Measurements from ENCODE around the gene OFD1.

OFD1 gene

DNA sequence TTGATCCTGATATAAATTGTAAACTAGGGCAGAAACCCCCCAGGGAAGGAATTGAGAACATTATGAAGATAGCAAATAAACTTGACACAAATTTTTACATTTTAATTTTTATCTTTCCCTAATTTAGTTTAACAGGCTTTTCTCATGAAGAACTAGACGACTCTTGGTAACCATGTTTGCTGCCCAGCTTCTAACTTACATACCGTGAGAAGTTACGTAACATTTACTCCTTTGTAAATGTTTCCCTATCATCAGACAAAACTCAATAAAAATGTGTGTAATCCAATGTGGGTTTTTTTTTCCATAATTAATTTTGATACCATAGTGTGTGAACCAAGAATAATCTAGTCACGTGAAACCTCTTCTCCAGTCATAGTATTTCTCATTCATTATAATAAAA, 34.4 kb downstream of the OFD1 start:
- H3K4me3 ChIP-seq (ENCODE audit: low read depth, low read length), result no peak overlapping the region
- in situ Hi-C loops (cut with HindIII; ENCODE audit: low sequenced_read_pairs), result no loop called here
- no peak for DNase-seq (ENCODE audit: low read depth, low spot score)
- TF ChIP-seq, protein P1, sequence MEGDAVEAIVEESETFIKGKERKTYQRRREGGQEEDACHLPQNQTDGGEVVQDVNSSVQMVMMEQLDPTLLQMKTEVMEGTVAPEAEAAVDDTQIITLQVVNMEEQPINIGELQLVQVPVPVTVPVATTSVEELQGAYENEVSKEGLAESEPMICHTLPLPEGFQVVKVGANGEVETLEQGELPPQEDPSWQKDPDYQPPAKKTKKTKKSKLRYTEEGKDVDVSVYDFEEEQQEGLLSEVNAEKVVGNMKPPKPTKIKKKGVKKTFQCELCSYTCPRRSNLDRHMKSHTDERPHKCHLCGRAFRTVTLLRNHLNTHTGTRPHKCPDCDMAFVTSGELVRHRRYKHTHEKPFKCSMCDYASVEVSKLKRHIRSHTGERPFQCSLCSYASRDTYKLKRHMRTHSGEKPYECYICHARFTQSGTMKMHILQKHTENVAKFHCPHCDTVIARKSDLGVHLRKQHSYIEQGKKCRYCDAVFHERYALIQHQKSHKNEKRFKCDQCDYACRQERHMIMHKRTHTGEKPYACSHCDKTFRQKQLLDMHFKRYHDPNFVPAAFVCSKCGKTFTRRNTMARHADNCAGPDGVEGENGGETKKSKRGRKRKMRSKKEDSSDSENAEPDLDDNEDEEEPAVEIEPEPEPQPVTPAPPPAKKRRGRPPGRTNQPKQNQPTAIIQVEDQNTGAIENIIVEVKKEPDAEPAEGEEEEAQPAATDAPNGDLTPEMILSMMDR (IDR thresholded peaks at IDR 0.05; ENCODE audit: low read depth, low read length), result no peak

DNA sequence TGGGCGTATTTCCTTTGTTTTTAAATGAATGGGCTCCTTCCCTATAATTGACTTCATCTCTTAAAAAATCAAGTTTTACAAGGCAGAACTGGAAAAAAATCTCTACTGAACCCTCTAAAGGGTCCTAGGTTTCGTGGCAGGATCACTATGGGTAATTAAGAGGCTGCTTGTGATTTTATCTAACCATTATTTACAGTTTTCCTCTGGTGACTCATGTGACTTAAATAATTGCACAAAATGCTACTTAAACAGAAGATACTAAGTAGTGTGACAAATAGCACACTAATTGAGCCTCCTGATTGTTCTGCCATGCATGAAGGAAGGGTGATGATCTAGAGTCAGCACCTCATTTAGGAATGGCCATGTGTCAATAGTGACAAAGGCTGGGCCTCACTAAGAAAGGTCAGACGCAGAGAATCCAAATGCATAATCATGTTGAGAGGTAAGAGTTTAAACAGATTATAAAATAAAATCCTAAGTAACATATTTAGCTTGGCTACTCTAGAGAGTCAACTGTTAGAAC, 35.5 kb downstream of the OFD1 start:
- in situ Hi-C loops (cut with HindIII; ENCODE audit: low sequenced_read_pairs), result no loop called here
- DNase-seq (ENCODE audit: low read depth, low spot score), result no peak
- H3K4me3 ChIP-seq (ENCODE audit: low read depth, low read length), result no peak overlapping the region
- TF ChIP-seq, protein P1 (IDR thresholded peaks at IDR 0.05; ENCODE audit: low read depth, low read length), result no peak

DNA sequence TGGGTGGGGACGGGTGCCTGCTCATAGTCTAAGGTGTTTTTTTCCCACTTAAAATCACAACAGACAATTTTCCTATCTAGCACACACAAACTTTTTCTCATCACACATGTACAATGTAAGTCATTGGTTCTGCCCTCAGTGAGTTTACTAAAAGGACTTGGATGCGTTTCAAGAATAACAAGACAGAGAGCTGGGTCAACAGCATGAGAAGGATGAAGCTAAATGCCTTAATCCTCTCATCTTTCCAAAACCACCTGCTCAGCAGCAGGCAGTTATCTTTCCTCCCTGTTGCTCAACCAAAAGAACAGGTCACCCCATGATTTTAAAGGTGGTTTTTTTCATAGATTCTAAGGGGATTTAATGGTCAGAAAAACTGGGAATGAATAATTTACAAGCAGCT, 40.1 kb downstream of the OFD1 start:
- in situ Hi-C loops (cut with HindIII; ENCODE audit: low sequenced_read_pairs), result no loop called here
- peak; percentile 3 for DNase-seq (ENCODE audit: low read depth, low spot score)
- TF ChIP-seq, protein P1 (IDR thresholded peaks at IDR 0.05; ENCODE audit: low read depth, low read length), result no peak
- H3K4me3 ChIP-seq (ENCODE audit: low read depth, low read length), result no peak overlapping the region

DNA sequence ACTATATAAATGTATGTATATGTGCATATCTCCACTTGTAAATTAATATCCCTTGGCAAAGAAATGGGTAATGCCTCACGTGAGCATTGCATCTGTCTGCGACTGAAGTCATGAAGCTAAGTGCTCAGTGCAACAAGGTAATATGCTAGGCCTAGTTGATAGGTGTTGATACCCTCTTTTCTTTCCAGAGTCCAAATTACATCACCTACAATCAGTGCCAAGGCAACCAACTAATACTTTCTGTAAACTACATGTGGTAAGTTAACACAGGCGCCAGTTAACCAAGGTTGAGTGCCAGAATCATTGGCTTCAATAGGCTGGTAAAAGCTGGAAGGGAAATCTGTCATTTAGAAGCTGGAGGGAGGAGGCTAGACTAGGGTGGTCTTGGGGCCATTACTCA, 41.3 kb downstream of the OFD1 start:
- in situ Hi-C loops (cut with HindIII; ENCODE audit: low sequenced_read_pairs), result no loop called here
- DNase-seq (ENCODE audit: low read depth, low spot score), result no peak
- TF ChIP-seq, protein P1 (IDR thresholded peaks at IDR 0.05; ENCODE audit: low read depth, low read length), result no peak
- no peak overlapping the region for H3K4me3 ChIP-seq (ENCODE audit: low read depth, low read length)

- H3K4me3 ChIP-seq (ENCODE audit: low read depth, low read length), result no peak overlapping the region
- DNase-seq (ENCODE audit: low read depth, low spot score), result no peak
- TF ChIP-seq, protein P1 (IDR thresholded peaks at IDR 0.05; ENCODE audit: low read depth, low read length), result no peak
- in situ Hi-C loops (cut with HindIII; ENCODE audit: low sequenced_read_pairs), result no loop called here
Observed at GRCh38 chrX:13776387-13776786, 41.8 kb downstream of the OFD1 start.

DNA sequence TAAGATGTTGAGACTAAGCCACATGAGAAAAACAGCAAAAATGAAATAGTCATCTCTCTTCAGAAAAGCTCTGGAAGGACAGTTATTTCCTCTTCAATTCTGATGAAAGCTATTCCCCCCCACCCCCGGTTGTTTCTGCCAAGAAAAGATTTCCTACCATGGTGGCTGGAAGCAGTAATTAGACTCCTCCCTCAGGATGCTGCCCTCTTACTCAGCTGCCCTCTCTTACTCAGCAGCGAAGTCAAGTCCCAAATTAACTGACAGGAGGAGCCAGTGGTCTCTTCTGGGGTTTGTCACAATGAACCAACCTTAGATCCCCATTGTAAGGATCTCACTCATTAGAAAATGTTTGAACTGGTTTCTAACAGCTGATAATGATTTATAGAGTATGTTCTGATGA, 44.4 kb downstream of the OFD1 start:
- peak; percentile 40 for DNase-seq (ENCODE audit: low read depth, low spot score)
- in situ Hi-C loops (cut with HindIII; ENCODE audit: low sequenced_read_pairs), result no loop called here

More for the DNA sequence above, 44.4 kb downstream of the OFD1 start:
- TF ChIP-seq, protein P1 (IDR thresholded peaks at IDR 0.05; ENCODE audit: low read depth, low read length), result no peak
- no peak overlapping the region for H3K4me3 ChIP-seq (ENCODE audit: low read depth, low read length)

All from astrocyte of the spinal cord (primary cell).